ENCODE data around the gene TLE3.

TLE3 gene

GRCh38 chr15:70033109-70033508 lies 64.6 kb downstream of the TLE3 start:
- Histone ChIP-seq H3K4me3 (ENCODE audit: control insufficient read depth in 1 of 7, extremely low read depth in 1 of 7, insufficient read depth in 4 of 7, low read depth in 2 of 7, low read length in 6 of 7) (no peak overlapping the region), H3K9me3 (ENCODE audit: control extremely low read depth in 1 of 5, control insufficient read depth in 4 of 5, insufficient read depth in 2 of 5, low read depth in 1 of 5, low read length in 4 of 5) (no peaks in the 10 kb centered on the region), H3K4me1 (ENCODE audit: control extremely low read depth in 1 of 4, control insufficient read depth in 4 of 4, insufficient read depth in 4 of 4, low read length in 3 of 4) (peaks cover 4 to 14% (median 8%) of the 10 kb centered on the region in 4 experiments), H3K27ac (ENCODE audit: insufficient read depth in 1 of 2, low read depth in 1 of 2, low read length in 2 of 2, poor library complexity in 1 of 2, severe bottlenecking in 2 of 2) (no peak overlapping the region), H3K36me3 (ENCODE audit: control insufficient read depth in 4 of 4, insufficient read depth in 4 of 4, low read length in 3 of 4) (no peaks in the 10 kb centered on the region), H3K27me3 (replicated peaks in 2 of 5; ENCODE audit: control insufficient read depth in 4 of 5, insufficient read depth in 5 of 5, low read length in 4 of 5) (peaks cover 0 to 2% (median 0%) of the 10 kb centered on the region in 5 experiments)
- 82% methylated on average over 1 of the region's 10 CpGs for WGBS (ENCODE audit: insufficient coverage)
- ChIA-PET POLR2A (no interaction called here), CTCF (interaction anchor here (0.6 kb wide), 1 partner anchor 719 kb away, joined by 3 read pairs; no protein-coding TSS in a partner anchor)
- no peak for DNase-seq

- POLR2A ChIA-PET, result no interaction called here
- Histone ChIP-seq H3K9me3 (ENCODE audit: control extremely low read depth in 1 of 5, control insufficient read depth in 4 of 5, insufficient read depth in 2 of 5, low read depth in 1 of 5, low read length in 4 of 5) (no peaks in the 10 kb centered on the region), H3K27ac (ENCODE audit: insufficient read depth in 1 of 2, low read depth in 1 of 2, low read length in 2 of 2, poor library complexity in 1 of 2, severe bottlenecking in 2 of 2) (no peak overlapping the region), H3K27me3 (replicated peaks in 2 of 5; ENCODE audit: control insufficient read depth in 4 of 5, insufficient read depth in 5 of 5, low read length in 4 of 5) (peaks cover 0 to 2% (median 0%) of the 10 kb centered on the region in 5 experiments), H3K36me3 (ENCODE audit: control insufficient read depth in 4 of 4, insufficient read depth in 4 of 4, low read length in 3 of 4) (no peaks in the 10 kb centered on the region), H3K4me3 (ENCODE audit: control insufficient read depth in 1 of 7, extremely low read depth in 1 of 7, insufficient read depth in 4 of 7, low read depth in 2 of 7, low read length in 6 of 7) (no peak overlapping the region), H3K4me1 (ENCODE audit: control extremely low read depth in 1 of 4, control insufficient read depth in 4 of 4, insufficient read depth in 4 of 4, low read length in 3 of 4) (peaks cover 4 to 14% (median 8%) of the 10 kb centered on the region in 4 experiments)
- CTCF ChIA-PET, result interaction anchor here (0.6 kb wide), 1 partner anchor 719 kb away, joined by 3 read pairs; no protein-coding TSS in a partner anchor
- DNase-seq, result no peak
- 95% methylated on average over 2 of the region's 2 CpGs for WGBS (ENCODE audit: insufficient coverage)
These were observed 65.2 kb downstream of the TLE3 start for GRCh38 chr15:70032509-70032908.

- POLR2A ChIA-PET, result no interaction called here
- Histone ChIP-seq H3K36me3 (ENCODE audit: control insufficient read depth in 4 of 4, insufficient read depth in 4 of 4, low read length in 3 of 4) (no peaks in the 10 kb centered on the region), H3K4me1 (ENCODE audit: control extremely low read depth in 1 of 4, control insufficient read depth in 4 of 4, insufficient read depth in 4 of 4, low read length in 3 of 4) (peaks cover 4 to 12% (median 7%) of the 10 kb centered on the region in 4 experiments), H3K9me3 (ENCODE audit: control extremely low read depth in 1 of 5, control insufficient read depth in 4 of 5, insufficient read depth in 2 of 5, low read depth in 1 of 5, low read length in 4 of 5) (no peaks in the 10 kb centered on the region), H3K27me3 (replicated peaks in 2 of 5; ENCODE audit: control insufficient read depth in 4 of 5, insufficient read depth in 5 of 5, low read length in 4 of 5) (peaks cover 0 to 2% (median 0%) of the 10 kb centered on the region in 5 experiments), H3K4me3 (ENCODE audit: control insufficient read depth in 1 of 7, extremely low read depth in 1 of 7, insufficient read depth in 4 of 7, low read depth in 2 of 7, low read length in 6 of 7) (no peak overlapping the region), H3K27ac (ENCODE audit: insufficient read depth in 1 of 2, low read depth in 1 of 2, low read length in 2 of 2, poor library complexity in 1 of 2, severe bottlenecking in 2 of 2) (no peak overlapping the region)
- 100% methylated on average over 1 of the region's 2 CpGs for WGBS (ENCODE audit: insufficient coverage)
- DNase-seq, result no peak
- CTCF ChIA-PET, result interaction anchor here (0.7 kb wide), 1 partner anchor 16 kb away, joined by 3 read pairs; no protein-coding TSS in a partner anchor
These were observed 66.0 kb downstream of the TLE3 start for GRCh38 chr15:70031713-70032112.

- no peak for DNase-seq
- ChIA-PET POLR2A (no interaction called here), CTCF (interaction anchor here (0.7 kb wide), 1 partner anchor 16 kb away, joined by 3 read pairs; no protein-coding TSS in a partner anchor)
- H3K9me3 ChIP-seq (ENCODE audit: control extremely low read depth in 1 of 5, control insufficient read depth in 4 of 5, insufficient read depth in 2 of 5, low read depth in 1 of 5, low read length in 4 of 5), result no peaks in the 10 kb centered on the region
- H3K27ac ChIP-seq (ENCODE audit: insufficient read depth in 1 of 2, low read depth in 1 of 2, low read length in 2 of 2, poor library complexity in 1 of 2, severe bottlenecking in 2 of 2), result no peak overlapping the region
- H3K27me3 ChIP-seq (replicated peaks in 2 of 5; ENCODE audit: control insufficient read depth in 4 of 5, insufficient read depth in 5 of 5, low read length in 4 of 5), result peaks cover 0 to 2% (median 0%) of the 10 kb centered on the region in 5 experiments
- no peak overlapping the region for H3K4me3 ChIP-seq (ENCODE audit: control insufficient read depth in 1 of 7, extremely low read depth in 1 of 7, insufficient read depth in 4 of 7, low read depth in 2 of 7, low read length in 6 of 7)
- peaks cover 4 to 8% (median 6%) of the 10 kb centered on the region in 4 experiments for H3K4me1 ChIP-seq (ENCODE audit: control extremely low read depth in 1 of 4, control insufficient read depth in 4 of 4, insufficient read depth in 4 of 4, low read length in 3 of 4)
- WGBS (ENCODE audit: insufficient coverage), result 98% methylated on average over 5 of the region's 5 CpGs
- no peaks in the 10 kb centered on the region for H3K36me3 ChIP-seq (ENCODE audit: control insufficient read depth in 4 of 4, insufficient read depth in 4 of 4, low read length in 3 of 4)
These were observed 66.5 kb downstream of the TLE3 start for GRCh38 chr15:70031261-70031660.

- H3K9me3 ChIP-seq (ENCODE audit: control extremely low read depth in 1 of 5, control insufficient read depth in 4 of 5, insufficient read depth in 2 of 5, low read depth in 1 of 5, low read length in 4 of 5), result no peaks in the 10 kb centered on the region
These were observed 66.9 kb downstream of the TLE3 start for GRCh38 chr15:70030851-70031250.

GRCh38 chr15:70029297-70029701 lies 68.4 kb downstream of the TLE3 start:
- CTCF ChIA-PET, result interaction anchor here (1.0 to 1.1 kb wide), 2 partner anchors 15 kb away, joined by 3 read pairs; no protein-coding TSS in a partner anchor
- POLR2A ChIA-PET, result interaction anchor here (0.6 kb wide), 1 partner anchor 69 kb away, joined by 4 read pairs; no protein-coding TSS in a partner anchor
- Histone ChIP-seq H3K4me1 (ENCODE audit: control extremely low read depth in 1 of 4, control insufficient read depth in 4 of 4, insufficient read depth in 4 of 4, low read length in 3 of 4) (no peaks in the 10 kb centered on the region), H3K4me3 (ENCODE audit: control insufficient read depth in 1 of 7, extremely low read depth in 1 of 7, insufficient read depth in 4 of 7, low read depth in 2 of 7, low read length in 6 of 7) (no peak overlapping the region), H3K27ac (ENCODE audit: insufficient read depth in 1 of 2, low read depth in 1 of 2, low read length in 2 of 2, poor library complexity in 1 of 2, severe bottlenecking in 2 of 2) (no peak overlapping the region), H3K27me3 (replicated peaks in 2 of 5; ENCODE audit: control insufficient read depth in 4 of 5, insufficient read depth in 5 of 5, low read length in 4 of 5) (peaks cover 0 to 4% (median 0%) of the 10 kb centered on the region in 5 experiments), H3K9me3 (ENCODE audit: control extremely low read depth in 1 of 5, control insufficient read depth in 4 of 5, insufficient read depth in 2 of 5, low read depth in 1 of 5, low read length in 4 of 5) (no peaks in the 10 kb centered on the region), H3K36me3 (ENCODE audit: control insufficient read depth in 4 of 4, insufficient read depth in 4 of 4, low read length in 3 of 4) (no peaks in the 10 kb centered on the region)
- DNase-seq, result no peak
- WGBS (ENCODE audit: insufficient coverage), result 93% methylated on average over 2 of the region's 3 CpGs

More at GRCh38 chr15:70030851-70031250, 66.9 kb downstream of the TLE3 start:
- WGBS (ENCODE audit: insufficient coverage), result 100% methylated on average over 3 of the region's 5 CpGs
- ChIA-PET CTCF (no interaction called here), POLR2A (no interaction called here)
- Histone ChIP-seq H3K4me1 (ENCODE audit: control extremely low read depth in 1 of 4, control insufficient read depth in 4 of 4, insufficient read depth in 4 of 4, low read length in 3 of 4) (peaks cover 0 to 7% (median 5%) of the 10 kb centered on the region in 4 experiments), H3K36me3 (ENCODE audit: control insufficient read depth in 4 of 4, insufficient read depth in 4 of 4, low read length in 3 of 4) (no peaks in the 10 kb centered on the region), H3K27ac (ENCODE audit: insufficient read depth in 1 of 2, low read depth in 1 of 2, low read length in 2 of 2, poor library complexity in 1 of 2, severe bottlenecking in 2 of 2) (no peak overlapping the region), H3K4me3 (ENCODE audit: control insufficient read depth in 1 of 7, extremely low read depth in 1 of 7, insufficient read depth in 4 of 7, low read depth in 2 of 7, low read length in 6 of 7) (no peak overlapping the region), H3K27me3 (replicated peaks in 2 of 5; ENCODE audit: control insufficient read depth in 4 of 5, insufficient read depth in 5 of 5, low read length in 4 of 5) (peaks cover 0 to 2% (median 0%) of the 10 kb centered on the region in 5 experiments)
- DNase-seq, result no peak

- CTCF ChIA-PET, result no interaction called here
- DNase-seq, result no peak
- no peaks in the 10 kb centered on the region for H3K36me3 ChIP-seq (ENCODE audit: control insufficient read depth in 4 of 4, insufficient read depth in 4 of 4, low read length in 3 of 4)
- peaks cover 0 to 6% (median 0%) of the 10 kb centered on the region in 4 experiments for H3K4me1 ChIP-seq (ENCODE audit: control extremely low read depth in 1 of 4, control insufficient read depth in 4 of 4, insufficient read depth in 4 of 4, low read length in 3 of 4)
- POLR2A ChIA-PET, result no interaction called here
- no peak overlapping the region for H3K4me3 ChIP-seq (ENCODE audit: control insufficient read depth in 1 of 7, extremely low read depth in 1 of 7, insufficient read depth in 4 of 7, low read depth in 2 of 7, low read length in 6 of 7)
- no peak overlapping the region for H3K27ac ChIP-seq (ENCODE audit: insufficient read depth in 1 of 2, low read depth in 1 of 2, low read length in 2 of 2, poor library complexity in 1 of 2, severe bottlenecking in 2 of 2)
- WGBS (ENCODE audit: insufficient coverage), result 100% methylated on average over 1 of the region's 1 CpG
- no peaks in the 10 kb centered on the region for H3K9me3 ChIP-seq (ENCODE audit: control extremely low read depth in 1 of 5, control insufficient read depth in 4 of 5, insufficient read depth in 2 of 5, low read depth in 1 of 5, low read length in 4 of 5)
- peaks cover 0 to 4% (median 0%) of the 10 kb centered on the region in 5 experiments for H3K27me3 ChIP-seq (replicated peaks in 2 of 5; ENCODE audit: control insufficient read depth in 4 of 5, insufficient read depth in 5 of 5, low read length in 4 of 5)
These were observed 70.2 kb downstream of the TLE3 start for GRCh38 chr15:70027518-70027917.

Data from common myeloid progenitor, CD34-positive (primary cell).